Neural crest cell (in vitro differentiated cells): Measurements from ENCODE around the gene HSPBP1. TPM values are rescaled to one million over a fixed set of nuclear protein-coding genes. Genes with fewer than 3 reads are reported as not detected.

Experiments
- DNase-seq: peaks from one replicate; pipeline ENCODE4 v3.0.0; 2021; ENCODE audit warnings: low read depth, mixed read lengths, low spot score
- H3K27ac Mint-ChIP-seq: one replicate; pipeline ENCODE4 v1.8.0; 2021; ENCODE audit warnings: mild to moderate bottlenecking, mixed read lengths; ENCODE audit not compliant: unreplicated experiment
- H3K27me3 Mint-ChIP-seq: 2 replicates; pipeline ENCODE4 v1.8.0; 2021; ENCODE audit warnings: low read depth, mild to moderate bottlenecking, mixed read lengths
- H3K36me3 Mint-ChIP-seq: 2 replicates; pipeline ENCODE4 v1.8.0; 2021; ENCODE audit warnings: low read depth, mild to moderate bottlenecking, mixed read lengths
- H3K4me1 Mint-ChIP-seq: 2 replicates; pipeline ENCODE4 v1.8.0; 2021; ENCODE audit warnings: mixed read lengths
- H3K4me3 Mint-ChIP-seq: one replicate; pipeline ENCODE4 v1.8.0; 2021; ENCODE audit warnings: mild to moderate bottlenecking, mixed read lengths
- H3K9me3 Mint-ChIP-seq: 2 replicates; pipeline ENCODE4 v1.8.0; 2021; ENCODE audit warnings: mixed read lengths
- total RNA-seq: library from RNA; stranded (reverse); gene quantifications from 2 replicates; pipeline ENCODE4 v1.2.1, GENCODE V29; 2021
- TF ChIP-seq, protein P1 (sequence below): fragments of 200-600 bp; sonication (generic); conservative IDR thresholded peaks from 2 replicates; pipeline ENCODE4 v1.5.0; 2021; ENCODE audit warnings: antibody characterized with exemption, mild to moderate bottlenecking

Gene HSPBP1
- total RNA-seq, 1 donor from 2014 or later = 54.7 TPM

DNA sequence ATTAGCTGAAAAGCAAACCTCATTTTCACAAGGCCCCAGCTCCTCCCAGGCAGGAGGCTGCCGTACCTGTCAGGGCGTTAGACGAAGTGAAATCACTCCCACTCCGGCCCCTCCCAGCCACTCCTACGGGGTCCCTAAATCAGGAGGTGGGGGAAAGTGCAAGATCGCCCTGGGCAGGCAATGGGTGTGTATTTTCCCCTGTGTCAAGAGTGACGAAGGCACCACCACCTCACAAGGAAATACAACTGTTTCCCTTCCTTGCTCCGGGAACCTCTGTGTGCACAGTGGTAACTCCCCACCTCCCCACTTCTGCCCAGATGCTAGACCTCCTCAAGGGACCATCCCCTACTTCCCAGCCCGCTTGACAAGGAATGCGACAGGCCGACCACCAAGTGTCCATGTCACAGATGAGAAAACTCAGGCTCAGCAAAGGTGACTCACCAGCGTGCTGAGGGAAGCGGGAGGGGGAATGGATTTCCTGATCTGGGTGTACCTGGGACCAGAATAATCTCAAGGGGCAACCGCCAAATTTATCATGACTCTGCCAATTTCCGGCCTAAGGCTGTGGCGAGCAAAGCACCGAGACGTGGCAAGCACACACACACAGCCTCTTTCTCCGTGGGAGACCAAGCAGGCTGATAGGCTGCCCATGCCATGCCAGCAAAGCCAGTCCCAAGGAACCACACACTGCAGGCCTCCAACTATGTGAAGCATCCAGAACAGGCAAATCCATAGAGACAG, 28.4 kb downstream of the HSPBP1 start:
- TF ChIP-seq, protein P1, sequence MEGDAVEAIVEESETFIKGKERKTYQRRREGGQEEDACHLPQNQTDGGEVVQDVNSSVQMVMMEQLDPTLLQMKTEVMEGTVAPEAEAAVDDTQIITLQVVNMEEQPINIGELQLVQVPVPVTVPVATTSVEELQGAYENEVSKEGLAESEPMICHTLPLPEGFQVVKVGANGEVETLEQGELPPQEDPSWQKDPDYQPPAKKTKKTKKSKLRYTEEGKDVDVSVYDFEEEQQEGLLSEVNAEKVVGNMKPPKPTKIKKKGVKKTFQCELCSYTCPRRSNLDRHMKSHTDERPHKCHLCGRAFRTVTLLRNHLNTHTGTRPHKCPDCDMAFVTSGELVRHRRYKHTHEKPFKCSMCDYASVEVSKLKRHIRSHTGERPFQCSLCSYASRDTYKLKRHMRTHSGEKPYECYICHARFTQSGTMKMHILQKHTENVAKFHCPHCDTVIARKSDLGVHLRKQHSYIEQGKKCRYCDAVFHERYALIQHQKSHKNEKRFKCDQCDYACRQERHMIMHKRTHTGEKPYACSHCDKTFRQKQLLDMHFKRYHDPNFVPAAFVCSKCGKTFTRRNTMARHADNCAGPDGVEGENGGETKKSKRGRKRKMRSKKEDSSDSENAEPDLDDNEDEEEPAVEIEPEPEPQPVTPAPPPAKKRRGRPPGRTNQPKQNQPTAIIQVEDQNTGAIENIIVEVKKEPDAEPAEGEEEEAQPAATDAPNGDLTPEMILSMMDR = no peak
- Mint-ChIP-seq H3K4me3 (no peak overlapping the region), H3K9me3 (no peaks in the 10 kb centered on the region), H3K36me3 (no peaks in the 10 kb centered on the region), H3K27me3 (no peaks in the 10 kb centered on the region), H3K27ac (no peak overlapping the region), H3K4me1 (peaks cover 31% of the 10 kb centered on the region)
- no peak for DNase-seq

DNA sequence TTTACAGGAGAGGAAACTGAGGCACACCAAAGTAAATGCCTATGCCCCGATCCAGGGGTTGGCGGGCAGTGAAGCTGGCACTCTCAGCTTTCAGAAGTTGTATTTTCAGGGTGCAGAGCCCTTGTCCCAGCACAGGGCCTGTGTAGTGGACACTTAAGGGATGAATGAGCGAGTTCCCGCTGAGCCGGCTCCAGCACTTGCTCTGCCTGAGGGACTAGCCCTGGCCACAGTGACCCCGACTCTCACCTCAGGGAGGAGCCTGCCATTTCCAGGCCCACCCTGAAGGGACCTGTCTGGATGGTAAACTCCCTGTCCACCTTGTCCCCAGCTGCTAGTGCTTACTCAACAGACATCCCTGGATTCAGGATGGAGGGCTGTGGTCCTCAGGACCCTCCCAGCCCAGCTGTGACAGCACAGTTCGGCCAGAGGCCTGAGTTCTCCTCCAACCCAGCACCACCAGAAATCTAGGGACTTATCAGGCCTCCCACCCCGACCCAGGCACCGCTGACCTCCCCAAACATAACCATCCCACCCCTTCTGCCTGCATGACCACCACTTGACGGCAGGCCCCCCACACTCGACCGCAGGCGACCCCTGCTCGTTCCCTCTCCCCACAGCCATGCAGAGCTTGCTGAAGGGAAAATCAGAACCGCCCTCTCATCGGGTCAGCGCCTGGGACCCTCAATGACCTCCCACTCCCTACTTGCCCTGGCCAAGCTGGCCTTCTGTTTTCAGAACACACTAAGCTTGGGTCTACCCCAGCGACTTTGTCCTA, 29.5 kb downstream of the HSPBP1 start:
- no peak overlapping the region for H3K4me3 Mint-ChIP-seq

DNA sequence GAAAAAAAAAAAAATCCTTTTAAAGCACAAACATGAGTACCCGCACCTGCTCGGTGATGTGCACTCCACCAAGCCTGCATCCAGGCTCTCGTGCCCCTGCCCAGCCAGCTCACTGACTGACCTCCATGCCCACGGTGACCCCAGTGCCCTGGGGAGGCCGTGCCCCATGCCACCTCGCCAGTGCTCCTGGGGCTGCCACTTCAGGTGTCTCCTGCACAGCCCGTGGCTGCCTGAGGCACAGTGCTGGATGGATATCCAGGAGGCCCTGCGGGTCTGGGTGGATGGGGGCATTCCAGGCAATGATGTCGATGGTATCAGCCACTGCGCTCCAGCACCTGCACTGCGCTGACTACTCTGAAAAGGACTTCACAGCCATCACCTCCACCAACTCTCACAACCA, 30.1 kb downstream of the HSPBP1 start:
- DNase-seq = no peak
- H3K4me3 Mint-ChIP-seq = no peak overlapping the region
- H3K27ac Mint-ChIP-seq = no peak overlapping the region
- no peaks in the 10 kb centered on the region for H3K9me3 Mint-ChIP-seq
- peaks cover 17% of the 10 kb centered on the region for H3K4me1 Mint-ChIP-seq
- H3K36me3 Mint-ChIP-seq = no peaks in the 10 kb centered on the region
- no peaks in the 10 kb centered on the region for H3K27me3 Mint-ChIP-seq
- TF ChIP-seq, protein P1 = no peak

More for the DNA sequence above, 29.5 kb downstream of the HSPBP1 start:
- Mint-ChIP-seq H3K27me3 (no peaks in the 10 kb centered on the region), H3K9me3 (no peaks in the 10 kb centered on the region), H3K4me1 (peaks cover 21% of the 10 kb centered on the region), H3K36me3 (no peaks in the 10 kb centered on the region), H3K27ac (no peak overlapping the region)
- DNase-seq = no peak
- TF ChIP-seq, protein P1 = no peak

DNA sequence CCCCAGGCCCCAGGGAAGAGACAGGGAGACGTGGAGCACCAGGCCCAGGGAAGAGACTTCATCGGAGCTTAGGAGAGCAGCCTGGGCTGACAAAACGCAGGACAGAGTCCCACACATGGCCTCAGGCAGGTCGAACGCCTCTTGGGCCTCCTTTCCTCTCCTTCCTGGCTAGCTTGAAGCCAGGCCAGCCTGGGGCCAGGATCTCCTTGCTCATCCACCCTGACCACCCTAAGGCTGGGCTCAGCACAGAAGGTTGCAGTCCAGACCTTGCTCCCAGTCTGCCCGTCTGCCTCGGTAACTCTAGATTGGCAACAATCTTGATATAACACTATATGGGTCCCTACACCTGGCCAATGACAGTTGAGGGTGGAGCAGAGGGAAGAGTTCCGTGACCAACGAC, 31.2 kb downstream of the HSPBP1 start:
- TF ChIP-seq, protein P1 = no peak
- Mint-ChIP-seq H3K4me3 (no peak overlapping the region), H3K36me3 (no peaks in the 10 kb centered on the region), H3K27ac (no peak overlapping the region), H3K27me3 (no peaks in the 10 kb centered on the region), H3K4me1 (peaks cover 11% of the 10 kb centered on the region), H3K9me3 (no peaks in the 10 kb centered on the region)
- no peak for DNase-seq

DNA sequence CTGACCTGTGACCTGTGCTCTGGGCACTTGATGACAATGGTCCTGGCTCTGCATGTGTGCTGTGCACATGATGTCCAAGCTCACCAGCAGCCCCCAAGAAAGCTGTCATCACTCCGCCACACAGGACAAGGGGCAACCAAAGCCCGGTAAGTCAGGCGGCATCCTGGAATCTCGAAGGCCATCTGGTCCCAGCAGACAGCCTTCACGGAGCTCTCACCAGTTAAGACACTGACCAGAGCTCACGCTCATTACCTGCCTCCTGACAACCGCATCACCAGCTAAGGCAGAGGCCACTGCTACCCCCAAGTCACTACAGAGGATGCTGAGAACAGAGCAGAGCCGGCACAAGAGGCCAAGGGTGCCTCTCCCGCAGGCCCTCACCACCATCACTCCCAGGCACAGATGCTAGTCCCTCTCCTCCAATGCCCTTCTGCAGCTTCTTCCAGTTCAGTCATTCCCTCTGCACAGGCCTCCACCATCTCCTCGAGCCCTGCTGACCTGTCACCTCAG, 31.7 kb downstream of the HSPBP1 start:
- no peaks in the 10 kb centered on the region for H3K36me3 Mint-ChIP-seq
- TF ChIP-seq, protein P1 = no peak
- H3K27me3 Mint-ChIP-seq = no peaks in the 10 kb centered on the region
- no peaks in the 10 kb centered on the region for H3K9me3 Mint-ChIP-seq
- no peak for DNase-seq
- H3K27ac Mint-ChIP-seq = no peak overlapping the region
- no peak overlapping the region for H3K4me3 Mint-ChIP-seq
- peaks cover 11% of the 10 kb centered on the region for H3K4me1 Mint-ChIP-seq
